Right ventricle myocardium inferior (tissue), 1 donor: ENCODE measurements around the gene CFAP58. TPM values are rescaled to one million over a fixed set of nuclear protein-coding genes. Genes with fewer than 3 reads are reported as not detected.

Experiments
- ATAC-seq: fragments of 200-7000 bp; cut with Tn5 transposase; one replicate; pipeline ENCODE4 v1.9.1; 2020; ENCODE audit warnings: mild to moderate bottlenecking, moderate library complexity
- DNase-seq: peaks from one replicate; pipeline ENCODE4 v3.0.0; 2021; ENCODE audit errors: missing footprints
- intact Hi-C: fragments of 100-400 bp; cut with DNase I; formaldehyde crosslinking; loops from one replicate; pipeline ENCODE4 v1.11.0; 2022
- total RNA-seq: library from RNA; stranded (reverse); fragmentation: NEBNext Ultra II Directional; extraction: Animal tissue kit (Norgen Biotek cat#: 25700); gene quantifications from one replicate; pipeline ENCODE4 v1.2.1, GENCODE V29; 2021
- donor health status: DM: no; HTN: yes; CAD: no; lungs with severe emphysema.

Gene CFAP58
- total RNA-seq, 1 donor from 2014 or later, result 1.1 TPM

DNA sequence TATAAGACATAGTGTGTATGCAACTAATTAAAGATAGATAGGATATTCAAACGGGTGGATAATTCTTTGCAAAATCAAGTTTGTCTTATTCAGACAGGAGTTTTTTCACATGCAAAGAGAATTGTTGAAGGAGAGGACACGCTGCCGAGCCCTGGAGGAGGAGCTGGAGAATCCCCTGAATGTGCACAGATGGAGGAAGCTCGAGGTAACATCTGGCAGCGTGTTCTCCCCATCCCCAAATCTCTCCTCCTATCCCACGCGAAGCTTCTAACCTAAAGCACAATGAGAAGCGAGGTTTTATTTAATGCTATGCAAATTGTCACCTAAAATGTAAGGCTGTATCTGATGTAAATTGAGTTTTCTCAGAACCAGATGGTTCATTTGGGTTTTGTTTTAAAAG lies 50.0 kb downstream of the CFAP58 start:
- intact Hi-C loops, result no loop called here
- ATAC-seq, result no peak
- DNase-seq, result no peak

DNA sequence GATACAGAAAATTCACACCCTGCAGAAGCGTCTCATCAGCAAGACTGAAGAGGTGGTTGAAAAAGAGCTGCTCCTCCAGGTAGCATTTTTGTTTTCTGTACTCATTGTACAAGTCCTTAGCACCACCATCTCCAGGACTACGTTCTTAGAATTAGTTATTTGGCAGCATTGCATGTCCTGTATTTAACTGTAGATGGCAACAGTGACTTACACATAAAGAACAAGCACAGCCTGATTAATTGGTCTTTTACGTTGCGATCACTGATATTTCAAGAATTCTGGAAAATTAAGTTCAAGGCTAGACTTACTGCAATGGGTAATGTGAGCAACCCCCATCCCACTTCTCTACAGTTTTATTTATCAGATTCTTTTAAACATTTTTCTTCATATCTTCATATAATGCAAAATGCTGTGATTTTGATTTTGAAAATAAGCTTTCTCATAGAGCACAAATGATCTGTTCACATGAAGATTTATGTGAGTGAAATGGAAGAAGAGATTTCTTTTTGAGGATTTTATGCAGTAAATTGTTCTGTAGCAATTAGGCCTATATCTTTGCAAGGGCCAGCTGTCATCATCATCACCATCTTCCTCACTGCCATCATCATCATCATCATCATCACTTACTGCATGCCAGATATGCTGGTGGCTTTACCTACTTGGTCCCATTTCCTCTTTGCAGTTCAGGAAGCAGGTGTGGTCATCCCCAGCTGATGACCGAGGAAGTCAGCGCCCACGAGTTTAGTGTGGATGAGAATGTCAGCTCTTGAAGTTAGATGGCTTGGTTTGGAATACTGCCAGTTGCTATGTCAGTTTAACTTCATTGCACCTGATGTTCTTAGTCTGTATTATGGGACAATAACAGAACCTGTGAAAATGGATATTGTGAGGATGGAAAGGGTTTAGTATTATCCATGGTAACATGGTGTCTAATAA lies 53.4 kb downstream of the CFAP58 start:
- intact Hi-C loops, result loop anchor here (2.0 kb wide), 1 partner anchor 216 kb away; no protein-coding TSS in a partner anchor
- ATAC-seq, result no peak

GRCh38 chr10:104413528-104413927 lies 59.9 kb downstream of the CFAP58 start:
- ATAC-seq (no peak), DNase-seq (no peak)
- intact Hi-C loops, result no loop called here

More for the DNA sequence above, 53.4 kb downstream of the CFAP58 start:
- no peak for DNase-seq

- no peak for DNase-seq
- ATAC-seq, result no peak
- intact Hi-C loops, result no loop called here
These were observed 62.0 kb downstream of the CFAP58 start for GRCh38 chr10:104415526-104416165.

DNA sequence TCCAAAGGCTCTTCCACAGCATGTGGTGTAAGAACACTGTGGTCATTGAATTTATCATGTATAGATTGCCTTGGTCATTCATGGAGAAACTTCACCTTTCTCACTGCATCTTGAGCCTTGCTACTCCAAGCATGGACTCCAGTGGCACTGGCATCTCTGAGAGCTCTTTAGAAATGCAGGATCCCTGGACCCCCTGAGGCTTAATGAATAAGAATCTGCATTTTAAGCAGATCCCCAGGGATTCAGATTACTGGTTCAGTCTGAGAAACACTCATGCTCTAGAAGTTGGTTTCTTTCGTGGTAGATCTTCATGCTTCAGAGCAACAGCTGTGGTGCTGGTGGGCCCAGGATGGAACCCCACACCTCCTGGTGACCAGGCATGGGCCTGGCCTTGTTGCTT lies 63.2 kb downstream of the CFAP58 start:
- ATAC-seq (no peak), DNase-seq (no peak)
- intact Hi-C loops, result no loop called here

DNA sequence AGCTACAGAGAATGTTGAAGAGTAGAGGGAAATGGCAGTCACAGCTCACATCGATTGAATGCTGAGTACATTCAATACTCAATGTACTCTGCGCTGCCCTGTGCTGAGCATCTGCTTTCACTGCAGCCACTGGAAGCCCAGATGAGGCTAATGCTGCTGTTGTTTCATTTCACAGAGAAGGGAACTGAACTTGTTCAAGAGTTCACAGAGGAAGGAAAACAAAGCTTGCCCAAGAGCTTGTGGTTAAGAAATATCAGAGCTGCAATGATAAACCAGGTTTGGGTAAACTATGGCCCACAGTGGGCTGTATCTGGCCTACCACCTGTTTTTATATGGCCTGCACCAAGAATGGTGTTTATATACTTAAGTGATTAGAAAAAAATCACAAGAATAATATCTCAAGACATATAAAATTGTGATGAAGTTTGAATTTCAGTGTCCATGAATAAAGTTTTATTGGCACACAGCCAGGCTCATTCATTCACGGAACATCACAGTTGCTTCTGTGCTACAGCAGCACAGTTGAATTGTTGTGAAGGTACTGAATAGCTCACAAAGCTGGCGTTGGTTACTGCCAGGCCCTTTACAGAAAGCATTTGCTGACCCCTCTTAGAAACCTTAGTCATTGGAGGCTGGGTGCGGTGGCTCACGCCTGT lies 64.1 kb downstream of the CFAP58 start:
- DNase-seq, result no peak
- ATAC-seq, result no peak
- intact Hi-C loops, result no loop called here

DNA sequence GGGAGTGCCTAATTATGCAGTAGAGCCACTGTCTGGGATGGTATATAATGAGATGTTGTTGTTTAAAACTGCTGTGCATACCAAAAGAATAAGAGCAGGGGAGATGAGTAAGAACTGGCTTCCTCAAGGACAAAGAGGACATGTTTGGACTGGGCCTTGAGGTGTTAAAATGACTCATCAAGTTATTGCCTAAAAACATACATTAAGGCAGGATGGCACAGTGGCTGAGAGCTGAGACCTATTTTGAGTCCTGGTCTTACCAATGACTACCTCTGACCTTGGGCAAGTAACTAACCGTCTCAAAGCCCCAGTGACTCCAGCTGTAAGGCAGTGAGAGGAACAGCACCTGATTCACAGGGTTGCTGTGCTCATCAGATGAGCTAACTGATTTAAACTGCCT lies 71.1 kb downstream of the CFAP58 start:
- intact Hi-C loops, result no loop called here
- no peak for DNase-seq
- no peak for ATAC-seq

DNA sequence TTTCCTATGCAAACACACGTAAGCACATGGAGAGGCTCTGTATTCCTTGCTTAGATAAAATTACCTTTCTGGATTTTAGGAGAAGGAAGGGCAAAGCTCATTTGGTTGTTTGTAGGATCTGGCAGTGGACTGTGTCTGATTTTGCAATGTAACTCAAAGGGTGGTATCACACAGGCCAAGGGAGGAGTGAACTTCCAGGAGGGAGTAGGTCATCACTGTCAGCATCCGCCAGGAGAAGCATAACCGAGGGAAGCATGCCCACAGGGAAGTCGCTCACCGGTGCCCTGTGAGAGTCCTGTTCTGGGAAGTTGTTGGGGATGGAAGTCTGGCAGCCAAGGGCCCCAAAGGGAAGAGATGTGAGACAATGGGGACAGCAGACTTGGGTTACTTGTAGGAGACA lies 74.4 kb downstream of the CFAP58 start:
- no peak for DNase-seq
- ATAC-seq, result no peak
- intact Hi-C loops, result no loop called here

GRCh38 chr10:104429846-104430245 lies 76.2 kb downstream of the CFAP58 start:
- DNase-seq (no peak), ATAC-seq (no peak)
- intact Hi-C loops, result no loop called here

GRCh38 chr10:104430360-104430759 lies 76.7 kb downstream of the CFAP58 start:
- intact Hi-C loops, result no loop called here
- DNase-seq (no peak), ATAC-seq (no peak)

DNA sequence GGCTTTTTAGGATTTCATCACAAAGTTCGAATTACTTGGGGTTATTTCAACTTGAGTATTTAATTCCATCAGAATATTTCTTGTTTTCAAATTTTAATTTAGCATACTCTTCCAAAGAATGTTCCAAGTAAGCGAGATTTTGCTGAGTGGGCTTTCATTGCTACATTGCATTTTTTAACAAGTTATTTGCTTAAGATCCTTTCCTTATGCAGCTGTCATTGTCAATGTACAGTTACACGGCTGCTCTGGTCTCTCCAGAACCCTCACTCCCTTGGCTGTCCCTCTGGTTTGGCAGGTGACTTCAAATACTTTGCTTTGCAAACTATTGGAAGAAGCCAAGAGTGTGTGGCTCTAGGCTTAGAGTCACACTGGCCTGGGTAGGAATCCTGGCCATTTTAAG lies 80.0 kb downstream of the CFAP58 start:
- intact Hi-C loops, result no loop called here
- ATAC-seq, result no peak
- no peak for DNase-seq

DNA sequence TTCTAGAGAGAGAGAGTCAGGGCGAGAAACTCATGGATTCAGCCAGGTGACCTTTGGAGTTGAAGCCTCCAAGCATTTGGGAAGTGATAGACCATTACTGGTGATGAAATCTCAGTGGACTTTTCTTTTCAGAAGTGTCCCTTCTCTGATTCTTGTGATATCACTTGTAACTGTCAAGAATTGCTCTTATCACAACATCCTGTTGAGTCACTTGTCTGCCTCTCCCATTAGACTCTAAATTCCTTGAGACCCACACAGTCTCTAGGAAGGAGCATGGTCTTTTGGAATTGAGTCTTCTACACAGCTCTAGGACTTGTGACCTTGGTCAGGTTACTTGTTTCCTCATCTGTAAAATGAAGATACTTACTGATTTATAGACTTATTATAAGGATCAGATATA lies 81.0 kb downstream of the CFAP58 start:
- intact Hi-C loops, result no loop called here
- DNase-seq (no peak), ATAC-seq (no peak)

GRCh38 chr10:104435822-104436221 lies 82.2 kb downstream of the CFAP58 start:
- intact Hi-C loops, result no loop called here
- ATAC-seq (no peak), DNase-seq (no peak)

DNA sequence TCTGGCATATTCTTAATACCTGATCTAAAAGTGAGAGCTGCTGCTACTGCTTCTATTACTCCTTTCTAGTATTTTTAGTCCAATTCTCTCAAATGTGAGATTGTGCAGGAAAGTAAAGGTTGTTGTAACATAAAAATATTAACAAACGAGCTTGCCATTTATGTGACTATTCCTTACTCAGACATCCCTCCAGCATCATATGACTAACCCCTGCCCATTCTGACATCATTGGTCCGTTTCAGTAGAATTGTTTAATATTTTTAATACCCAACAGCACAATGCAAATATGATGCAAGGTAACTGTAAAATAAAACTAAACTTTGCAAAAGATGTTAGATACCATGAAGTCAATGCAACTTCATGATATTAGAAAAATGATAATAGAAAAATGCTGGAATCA lies 83.6 kb downstream of the CFAP58 start:
- no peak for ATAC-seq
- DNase-seq, result no peak
- intact Hi-C loops, result no loop called here

GRCh38 chr10:104440221-104440620 lies 86.6 kb downstream of the CFAP58 start:
- intact Hi-C loops, result no loop called here
- no peak for DNase-seq
- ATAC-seq, result no peak

- intact Hi-C loops, result no loop called here
- DNase-seq (no peak), ATAC-seq (no peak)
These were observed 87.8 kb downstream of the CFAP58 start for GRCh38 chr10:104441329-104442000.

DNA sequence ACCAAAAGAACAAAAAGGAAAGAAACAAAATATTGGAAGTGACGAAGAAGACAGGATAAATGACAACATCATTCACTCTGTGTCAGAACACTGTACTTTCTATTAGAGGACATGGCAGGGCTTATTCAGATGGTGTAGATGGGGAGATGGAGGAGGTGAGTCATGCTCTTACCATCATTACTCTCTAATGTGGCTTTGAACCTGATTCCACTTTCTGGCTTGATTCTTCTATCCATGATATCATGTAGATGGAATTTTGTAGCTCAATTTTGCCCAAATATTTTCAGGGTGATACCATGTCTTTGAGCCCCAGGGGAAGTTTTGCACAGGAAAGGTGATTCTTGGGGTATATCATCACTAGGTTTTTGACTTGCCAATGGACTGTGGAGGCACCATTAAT lies 91.7 kb downstream of the CFAP58 start:
- no peak for DNase-seq
- intact Hi-C loops, result no loop called here
- no peak for ATAC-seq

DNA sequence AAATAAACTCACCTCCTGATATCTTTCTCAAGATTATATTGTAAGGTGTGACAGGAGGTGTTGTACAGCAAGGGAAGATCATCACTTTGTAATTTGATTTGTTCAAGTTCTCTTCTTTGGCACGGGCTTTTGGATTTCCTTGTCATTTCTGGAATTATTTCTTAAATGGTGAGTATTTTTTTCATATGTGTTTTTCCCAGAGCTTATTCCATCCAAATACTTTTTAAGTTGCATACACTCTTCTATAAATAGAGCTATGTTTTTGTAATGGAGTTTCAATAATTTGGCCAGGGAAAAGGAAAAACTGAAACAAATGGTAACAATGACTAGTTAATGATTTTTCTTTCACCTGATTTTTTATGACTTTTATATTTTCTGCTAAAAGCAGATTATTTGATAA lies 92.5 kb downstream of the CFAP58 start:
- DNase-seq (no peak), ATAC-seq (no peak)
- intact Hi-C loops, result no loop called here

DNA sequence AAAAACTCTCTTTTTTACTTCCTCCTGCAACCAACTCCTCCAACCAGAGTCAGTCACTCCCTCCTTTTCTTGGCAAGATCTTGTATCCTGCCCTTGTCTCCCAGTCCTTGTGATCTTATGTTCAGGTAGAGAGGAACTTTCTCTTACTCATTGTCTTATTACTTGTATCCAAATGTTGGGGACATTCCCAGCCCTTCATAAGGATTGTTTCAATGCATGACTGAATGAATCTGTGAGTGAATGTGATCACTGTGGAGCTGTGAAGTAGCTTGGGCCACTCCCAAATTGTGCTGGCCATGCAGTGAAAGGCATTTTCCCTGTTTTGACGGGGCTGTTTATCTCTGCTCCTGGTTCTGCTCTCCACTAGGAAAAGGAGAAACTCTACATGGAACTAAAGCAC lies 93.7 kb downstream of the CFAP58 start:
- intact Hi-C loops, result no loop called here

More for the DNA sequence above, 93.7 kb downstream of the CFAP58 start:
- DNase-seq, result no peak
- no peak for ATAC-seq
